GM19463 (cell line): Measurements from ENCODE around the gene ZFPL1.

Experiments
- ATAC-seq: cut with Tn5 transposase; IDR thresholded peaks from one replicate; pipeline ENCODE4 v1.9.1; 2021; ENCODE audit warnings: mild to moderate bottlenecking, moderate library complexity; ENCODE audit not compliant: unreplicated experiment

The ZFPL1 gene

GRCh38 chr11:65090628-65091027 is 6.6 kb downstream of the ZFPL1 start:
- ATAC-seq: no peak

GRCh38 chr11:65095427-65095826 is 11.4 kb downstream of the ZFPL1 start:
- no peak for ATAC-seq

DNA sequence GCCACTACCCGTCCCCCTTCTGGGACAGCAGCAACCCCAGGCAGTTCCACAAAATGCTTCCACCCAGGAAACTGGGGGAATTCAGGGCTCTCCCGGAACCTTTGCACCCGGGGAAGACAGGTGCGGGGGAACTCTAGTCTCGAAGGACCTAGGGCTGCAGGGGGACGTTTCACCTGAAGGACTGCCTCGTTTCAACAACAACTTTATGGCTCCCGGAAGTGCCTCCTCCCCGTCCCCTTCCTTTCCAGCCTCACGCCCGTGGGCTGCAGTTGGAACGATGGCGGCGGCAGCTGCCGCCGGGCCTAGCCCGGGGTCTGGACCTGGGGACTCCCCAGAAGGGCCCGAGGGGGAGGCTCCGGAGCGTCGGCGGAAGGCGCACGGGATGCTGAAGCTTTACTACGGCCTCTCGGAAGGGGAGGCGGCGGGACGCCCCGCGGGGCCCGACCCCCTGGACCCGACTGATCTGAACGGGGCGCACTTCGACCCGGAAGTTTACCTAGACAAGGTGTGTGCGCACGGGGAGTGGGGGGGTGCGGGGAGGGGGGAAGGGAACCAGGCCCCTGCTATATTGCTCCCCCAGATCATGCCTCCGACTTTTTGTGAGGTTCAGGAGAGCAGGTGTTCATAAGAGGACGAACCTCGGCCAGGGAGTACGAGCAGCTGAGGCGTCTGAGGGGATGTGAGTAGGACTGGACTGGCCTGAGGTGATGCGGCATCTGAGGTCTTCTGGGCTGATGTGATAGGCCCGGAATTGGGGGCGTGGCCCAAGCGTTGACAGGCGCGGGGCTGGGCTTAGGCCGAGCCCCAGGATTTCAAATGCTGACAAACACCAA is 12.2 kb downstream of the ZFPL1 start, which contains the start of gene VPS51:
VPS51 (plus strand) TSS at position 241 of the 833 bp plus-strand sequence; CDS start at position 278, 37 bp downstream.
- peak; percentile 91 for ATAC-seq

GRCh38 chr11:65096926-65097325 is 12.9 kb downstream of the ZFPL1 start:
- ATAC-seq: no peak

DNA sequence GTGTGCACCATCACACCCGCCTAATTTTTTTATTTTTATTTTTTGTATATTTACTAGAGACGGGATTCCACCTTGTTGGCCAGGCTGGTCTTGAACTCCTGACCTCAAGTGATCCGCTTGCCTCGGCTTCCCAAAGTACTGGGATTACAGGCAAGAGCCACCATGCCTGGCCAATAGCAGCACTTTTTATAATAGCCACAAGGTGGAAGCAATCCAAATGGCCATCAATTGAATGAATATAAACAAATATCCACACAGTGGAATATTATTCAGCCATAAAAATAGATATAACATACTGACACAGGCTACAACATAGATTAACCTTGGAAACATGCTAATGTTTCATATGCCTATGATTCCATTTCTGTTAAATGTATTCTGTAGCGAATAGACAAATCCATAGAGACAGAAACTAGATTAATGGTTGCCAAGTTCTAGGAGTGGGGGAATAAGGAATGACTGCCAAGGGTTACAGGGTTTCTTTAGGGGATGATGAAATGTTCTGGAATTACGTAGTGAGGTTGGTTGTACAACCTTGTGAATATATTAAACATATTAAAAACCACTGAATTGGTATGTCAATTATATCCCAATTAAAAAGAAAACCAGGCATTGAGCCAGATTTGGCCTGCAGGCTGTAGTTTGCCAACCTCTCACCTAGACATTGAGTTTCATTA is 16.8 kb downstream of the ZFPL1 start:
- ATAC-seq: no peak

- ATAC-seq: no peak
Measured at GRCh38 chr11:65102142-65103095, 18.4 kb downstream of the ZFPL1 start.

- no peak for ATAC-seq
Measured at GRCh38 chr11:65103476-65103875, 19.5 kb downstream of the ZFPL1 start.

DNA sequence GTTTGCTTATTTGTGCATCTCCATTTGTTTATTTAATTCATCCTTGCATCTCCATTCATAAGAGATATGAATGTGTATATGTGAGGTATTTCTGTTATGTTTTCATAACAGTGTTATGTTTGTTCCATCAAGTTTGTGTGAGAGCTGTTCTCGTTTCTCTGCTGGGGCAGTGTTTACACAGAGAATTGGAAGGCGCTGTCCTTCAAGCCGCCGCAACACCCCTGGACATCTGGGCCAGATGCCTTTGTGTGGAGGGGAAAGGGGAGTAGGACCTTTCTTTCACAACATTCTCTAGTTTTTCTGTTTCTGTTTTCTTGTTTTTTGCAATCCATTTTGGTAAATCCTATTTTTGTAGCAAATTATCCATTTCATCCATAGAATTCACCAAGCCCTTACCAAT is 20.6 kb downstream of the ZFPL1 start:
- ATAC-seq: no peak

- ATAC-seq: no peak
Measured at GRCh38 chr11:65107078-65107477, 23.1 kb downstream of the ZFPL1 start.

GRCh38 chr11:65107751-65108468 is 23.9 kb downstream of the ZFPL1 start:
- ATAC-seq: no peak

DNA sequence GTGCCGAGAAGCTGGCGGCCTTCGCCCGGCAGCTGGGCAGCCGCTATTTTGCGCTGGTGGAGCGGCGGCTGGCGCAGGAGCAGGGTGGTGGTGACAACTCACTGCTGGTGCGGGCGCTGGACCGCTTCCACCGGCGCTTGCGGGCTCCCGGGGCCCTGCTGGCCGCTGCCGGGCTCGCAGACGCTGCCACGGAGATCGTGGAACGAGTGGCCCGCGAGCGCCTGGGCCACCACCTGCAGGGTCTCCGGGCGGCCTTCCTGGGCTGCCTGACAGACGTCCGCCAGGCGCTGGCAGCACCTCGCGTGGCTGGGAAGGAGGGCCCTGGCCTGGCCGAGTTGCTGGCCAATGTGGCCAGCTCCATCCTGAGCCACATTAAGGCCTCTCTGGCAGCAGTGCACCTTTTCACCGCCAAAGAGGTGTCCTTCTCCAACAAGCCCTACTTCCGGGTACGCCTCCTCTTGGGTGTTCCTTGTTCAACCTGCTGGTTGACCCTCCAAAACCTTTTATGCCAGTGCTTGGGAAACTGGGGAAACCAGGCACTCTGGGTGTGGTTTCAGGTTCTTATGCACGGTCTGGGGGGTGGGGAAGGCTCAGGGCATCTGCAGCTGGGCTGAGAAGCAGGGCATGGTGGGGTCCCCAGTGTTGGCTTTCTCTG is 24.6 kb downstream of the ZFPL1 start:
- ATAC-seq: no peak

GRCh38 chr11:65109231-65110198 is 25.5 kb downstream of the ZFPL1 start:
- no peak for ATAC-seq

DNA sequence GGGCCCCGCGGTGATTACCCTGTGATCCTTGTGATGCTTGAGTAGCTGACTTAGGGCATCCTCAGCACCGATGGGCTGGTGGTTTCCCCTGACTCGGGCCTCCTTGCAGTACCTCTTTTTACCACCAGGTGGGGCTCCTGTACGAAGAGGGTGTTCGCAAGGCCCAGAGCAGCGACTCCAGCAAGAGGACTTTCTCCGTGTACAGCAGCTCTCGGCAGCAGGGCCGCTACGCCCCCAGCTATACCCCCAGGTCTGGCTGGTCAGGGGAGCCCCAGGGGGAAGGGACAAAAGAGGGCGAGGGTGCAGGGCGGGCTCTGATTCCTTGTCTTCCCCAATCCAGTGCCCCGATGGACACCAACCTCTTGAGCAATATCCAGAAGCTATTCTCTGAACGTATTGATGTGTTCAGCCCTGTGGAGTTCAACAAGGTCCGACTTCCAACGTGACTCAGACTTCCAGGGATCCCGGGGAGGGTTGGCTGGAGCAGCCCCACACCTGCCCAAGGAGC is 26.4 kb downstream of the ZFPL1 start:
- ATAC-seq: no peak

DNA sequence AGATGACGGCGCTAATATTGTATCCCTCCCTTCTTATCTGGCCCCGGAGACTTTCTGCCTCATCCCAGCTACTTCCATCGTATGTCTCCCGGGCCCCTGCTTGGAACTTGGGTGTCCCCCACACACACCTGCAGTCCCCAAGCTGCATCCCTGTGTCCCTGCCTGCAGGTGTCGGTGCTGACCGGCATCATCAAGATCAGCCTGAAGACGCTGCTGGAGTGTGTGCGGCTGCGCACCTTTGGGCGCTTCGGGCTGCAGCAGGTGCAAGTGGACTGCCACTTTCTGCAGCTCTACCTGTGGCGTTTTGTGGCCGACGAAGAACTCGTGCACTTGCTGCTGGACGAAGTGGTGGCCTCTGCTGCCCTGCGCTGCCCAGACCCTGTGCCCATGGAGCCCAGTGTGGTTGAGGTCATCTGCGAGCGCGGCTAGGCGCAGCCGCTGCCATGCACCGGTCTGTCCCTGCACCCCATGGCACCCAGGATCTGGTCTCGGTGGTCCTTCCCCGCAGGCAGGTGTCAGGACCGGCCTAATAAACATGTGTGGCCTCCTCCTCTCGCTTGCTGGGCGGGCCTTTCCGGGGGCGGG is 27.2 kb downstream of the ZFPL1 start:
- no peak for ATAC-seq

DNA sequence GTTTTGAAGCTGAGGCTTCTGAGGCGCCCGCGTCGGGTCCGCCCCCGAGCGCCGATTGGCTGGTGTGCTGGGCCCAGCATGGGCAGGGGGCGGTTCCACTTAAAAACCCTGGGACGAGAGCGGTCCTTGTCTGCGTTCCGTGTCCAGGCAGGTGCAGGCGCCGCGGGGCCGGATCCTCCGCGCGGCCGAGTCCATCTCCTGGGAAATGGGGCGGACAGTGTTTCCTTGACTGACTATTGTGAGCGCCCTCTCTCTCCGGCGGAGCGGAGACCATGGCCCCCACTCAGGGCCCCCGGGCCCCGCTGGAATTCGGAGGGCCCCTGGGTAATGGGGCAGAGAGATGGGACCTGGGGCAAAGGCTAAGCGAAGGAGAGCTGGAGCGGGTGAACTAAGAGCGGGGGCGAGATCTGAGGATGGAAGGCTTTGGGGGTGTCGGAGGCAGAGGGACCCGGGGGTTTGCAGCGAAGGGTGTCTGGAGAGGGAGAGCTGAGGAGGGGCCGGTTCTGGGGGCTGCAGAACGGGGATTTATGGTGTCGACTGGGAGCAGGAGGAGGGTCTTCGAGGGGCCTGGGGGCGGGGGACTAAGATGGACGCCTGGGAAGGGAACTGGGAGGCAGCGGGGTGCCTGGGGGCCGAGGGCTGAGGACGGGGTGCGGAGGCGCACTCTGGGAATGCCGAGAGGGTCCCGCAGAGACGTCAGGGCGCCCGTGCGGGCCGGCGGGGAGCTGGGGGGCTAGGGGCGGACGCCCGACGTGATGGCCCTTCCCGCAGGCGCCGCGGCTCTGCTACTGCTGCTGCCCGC is 27.9 kb downstream of the ZFPL1 start, which contains the start of gene TM7SF2:
TM7SF2 (plus strand) TSS at position 129 of the 802 bp plus-strand sequence; CDS start at position 273, 144 bp downstream.
- peak; percentile 85 for ATAC-seq

DNA sequence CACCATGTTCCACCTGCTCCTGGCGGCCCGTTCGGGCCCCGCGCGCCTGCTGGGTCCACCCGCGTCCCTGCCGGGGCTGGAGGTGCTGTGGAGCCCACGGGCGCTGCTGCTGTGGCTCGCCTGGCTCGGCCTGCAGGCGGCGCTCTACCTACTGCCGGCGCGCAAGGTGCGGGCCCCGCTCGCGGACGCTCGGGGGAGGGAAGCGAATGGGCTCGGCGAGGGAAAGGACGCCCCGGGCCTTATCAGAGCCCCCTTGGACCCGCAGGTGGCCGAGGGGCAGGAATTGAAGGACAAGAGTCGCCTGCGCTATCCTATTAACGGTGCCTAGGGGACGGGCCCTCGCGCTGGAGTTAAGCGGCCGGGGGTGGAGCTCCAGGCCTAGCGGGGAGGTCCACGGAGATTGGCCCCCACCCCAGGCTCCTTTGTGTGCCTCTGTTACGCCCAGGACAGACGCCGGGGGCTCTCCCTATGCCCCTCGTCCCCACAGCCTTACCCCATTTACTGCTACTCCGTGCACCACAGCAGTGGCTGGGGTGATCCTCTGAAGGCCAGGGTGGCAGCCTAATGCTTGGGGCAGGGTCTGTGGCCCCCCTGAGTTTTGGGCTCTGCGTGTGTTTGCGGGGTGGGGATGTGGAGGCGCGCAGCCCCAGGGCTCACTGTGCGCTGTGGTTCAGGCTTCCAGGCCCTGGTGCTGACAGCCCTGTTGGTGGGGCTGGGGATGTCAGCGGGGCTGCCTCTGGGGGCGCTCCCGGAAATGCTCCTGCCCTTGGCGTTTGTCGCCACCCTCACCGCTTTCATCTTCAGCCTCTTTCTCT is 28.7 kb downstream of the ZFPL1 start:
- peak; percentile 33 for ATAC-seq
